Nephron progenitor cell (in vitro differentiated cells): Measurements from ENCODE around the gene SORL1.

Source experiments
- DNase-seq: peaks from one replicate; pipeline ENCODE4 v3.0.0; 2021
- H3K27ac Mint-ChIP-seq: 2 replicates; pipeline ENCODE4 v1.8.0; 2021; ENCODE audit warnings: mild to moderate bottlenecking, moderate library complexity, mixed read lengths
- H3K27me3 Mint-ChIP-seq: 2 replicates; pipeline ENCODE4 v1.8.0; 2021; ENCODE audit warnings: mild to moderate bottlenecking, low read depth, mixed read lengths; ENCODE audit not compliant: poor library complexity
- H3K36me3 Mint-ChIP-seq: 2 replicates; pipeline ENCODE4 v1.8.0; 2021; ENCODE audit warnings: low read depth, mixed read lengths
- H3K4me1 Mint-ChIP-seq: 2 replicates; pipeline ENCODE4 v1.8.0; 2021; ENCODE audit warnings: mixed read lengths
- H3K4me3 Mint-ChIP-seq: 2 replicates; pipeline ENCODE4 v1.8.0; 2021; ENCODE audit warnings: mild to moderate bottlenecking, moderate library complexity, mixed read lengths
- H3K9me3 Mint-ChIP-seq: 2 replicates; pipeline ENCODE4 v1.8.0; 2021; ENCODE audit warnings: mild to moderate bottlenecking, moderate library complexity, mixed read lengths
- CTCF ChIP-seq: fragments of 200-600 bp; sonication (generic); IDR thresholded peaks from 2 replicates; pipeline ENCODE4 v1.5.0; 2021; ENCODE audit warnings: antibody characterized with exemption

The SORL1 gene

GRCh38 chr11:121458551-121458950 lies 6.4 kb downstream of the SORL1 start:
- H3K4me1 Mint-ChIP-seq = peaks cover 100% of the 10 kb centered on the region
- no peaks in the 10 kb centered on the region for H3K9me3 Mint-ChIP-seq
- TF ChIP-seq CTCF = no peak
- H3K27me3 Mint-ChIP-seq = peaks cover 10% of the 10 kb centered on the region
- peaks cover 12% of the 10 kb centered on the region for H3K36me3 Mint-ChIP-seq
- DNase-seq = no peak
- no peak overlapping the region for H3K27ac Mint-ChIP-seq
- H3K4me3 Mint-ChIP-seq = no peak overlapping the region

- no peaks in the 10 kb centered on the region for H3K9me3 Mint-ChIP-seq
- no peak overlapping the region for H3K4me3 Mint-ChIP-seq
- DNase-seq = no peak
- TF ChIP-seq CTCF = no peak
- peaks cover 100% of the 10 kb centered on the region for H3K4me1 Mint-ChIP-seq
- peaks cover 2% of the 10 kb centered on the region for H3K27me3 Mint-ChIP-seq
- peak overlapping the region; percentile 5 for H3K27ac Mint-ChIP-seq
- peaks cover 12% of the 10 kb centered on the region for H3K36me3 Mint-ChIP-seq
These were observed 7.4 kb downstream of the SORL1 start for GRCh38 chr11:121459413-121460017.

- peak; percentile 23 for DNase-seq
- TF ChIP-seq CTCF = no peak
- Mint-ChIP-seq H3K27ac (peak overlapping the region; percentile 86), H3K36me3 (peaks cover 10% of the 10 kb centered on the region), H3K4me1 (peaks cover 100% of the 10 kb centered on the region), H3K9me3 (no peaks in the 10 kb centered on the region), H3K4me3 (peak overlapping the region; percentile 62), H3K27me3 (no peaks in the 10 kb centered on the region)
These were observed 8.9 kb downstream of the SORL1 start for GRCh38 chr11:121460941-121461514.

- H3K27me3 Mint-ChIP-seq = no peaks in the 10 kb centered on the region
- no peak overlapping the region for H3K27ac Mint-ChIP-seq
- DNase-seq = no peak
- H3K36me3 Mint-ChIP-seq = peaks cover 9% of the 10 kb centered on the region
- H3K4me3 Mint-ChIP-seq = no peak overlapping the region
- no peaks in the 10 kb centered on the region for H3K9me3 Mint-ChIP-seq
- peaks cover 100% of the 10 kb centered on the region for H3K4me1 Mint-ChIP-seq
- TF ChIP-seq CTCF = no peak
These were observed 9.7 kb downstream of the SORL1 start for GRCh38 chr11:121461843-121462242.

- Mint-ChIP-seq H3K4me3 (no peak overlapping the region), H3K4me1 (peaks cover 100% of the 10 kb centered on the region), H3K27me3 (no peaks in the 10 kb centered on the region), H3K36me3 (no peaks in the 10 kb centered on the region), H3K9me3 (no peaks in the 10 kb centered on the region), H3K27ac (no peak overlapping the region)
- no peak for DNase-seq
- TF ChIP-seq CTCF = no peak
These were observed 11.7 kb downstream of the SORL1 start for GRCh38 chr11:121463689-121464335.
